Astrocyte of the cerebellum (primary cell): Measurements from ENCODE around the gene SRGAP3.

Experiments
- DNase-seq: peaks from one replicate; pipeline ENCODE4 v3.0.0-alpha.2; 2011; ENCODE audit warnings: low read depth
- H3K4me3 ChIP-seq: 2 replicates; pipeline ENCODE4 v1.5.1; 2011; ENCODE audit warnings: mild to moderate bottlenecking, low read depth, low read length, moderate library complexity
- CTCF ChIP-seq: IDR thresholded peaks from 2 replicates; pipeline ENCODE4 v1.5.1; 2012; ENCODE audit warnings: low read length, low read depth, moderate library complexity, mild to moderate bottlenecking; ENCODE audit errors: missing control alignments
- in situ Hi-C: cut with HindIII; loops from 2 replicates; pipeline ENCODE4 v1.10.0; 2017; ENCODE audit warnings: low sequenced_read_pairs

Gene SRGAP3

GRCh38 chr3:8990266-8991215 lies 258.9 kb downstream of the SRGAP3 start:
- TF ChIP-seq CTCF: no peak
- in situ Hi-C loops: loop anchor here (10.0 kb wide), 1 partner anchor 224 kb away; no protein-coding TSS in a partner anchor
- peak; percentile 76 for DNase-seq
- H3K4me3 ChIP-seq: no peak overlapping the region

- no peak for DNase-seq
- H3K4me3 ChIP-seq: no peak overlapping the region
- in situ Hi-C loops: no loop called here
- no peak for TF ChIP-seq CTCF
Measured at GRCh38 chr3:8988791-8989558, 260.5 kb downstream of the SRGAP3 start.

DNA sequence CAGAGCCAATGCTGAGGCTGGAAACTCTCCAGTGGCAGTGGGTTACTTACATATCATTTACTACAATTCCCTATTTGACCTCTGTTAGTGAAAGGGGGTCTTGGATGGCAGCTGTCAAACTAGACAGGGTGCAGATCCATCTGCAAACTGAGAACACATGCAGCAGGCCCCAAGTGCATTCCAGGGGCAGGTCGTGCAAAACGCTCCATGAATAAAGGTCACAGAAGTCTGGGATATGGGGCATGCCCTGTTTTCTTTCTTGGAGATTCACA lies 261.1 kb downstream of the SRGAP3 start:
- TF ChIP-seq CTCF: no peak
- no peak for DNase-seq
- no peak overlapping the region for H3K4me3 ChIP-seq
- in situ Hi-C loops: no loop called here

- in situ Hi-C loops: no loop called here
- peak; percentile 79 for TF ChIP-seq CTCF
- H3K4me3 ChIP-seq: no peak overlapping the region
- peak; percentile 29 for DNase-seq
Measured at GRCh38 chr3:8987645-8988383, 261.6 kb downstream of the SRGAP3 start.

DNA sequence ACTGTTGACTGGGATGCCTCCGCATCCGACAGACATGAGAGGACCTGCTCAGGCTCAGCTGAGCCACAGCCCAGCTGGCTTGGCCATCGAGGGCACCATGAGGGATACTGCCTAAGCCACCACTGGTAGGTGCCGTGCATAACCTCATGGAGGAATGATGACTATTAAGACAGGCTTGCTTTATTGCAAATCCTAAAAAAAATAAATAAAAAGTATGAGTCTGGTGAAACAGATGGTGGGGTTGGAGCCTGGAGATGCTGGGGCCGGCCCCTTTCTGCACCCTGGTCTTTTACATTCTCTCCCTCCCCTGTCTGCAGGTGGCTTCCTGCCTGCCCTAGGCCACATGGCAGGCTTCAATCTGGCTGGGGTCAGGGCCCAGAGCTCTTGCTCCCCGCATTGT lies 262.2 kb downstream of the SRGAP3 start:
- in situ Hi-C loops: no loop called here

More for the DNA sequence above, 262.2 kb downstream of the SRGAP3 start:
- no peak overlapping the region for H3K4me3 ChIP-seq
- TF ChIP-seq CTCF: no peak
- DNase-seq: no peak
